ENCODE measurements around the gene HCST. TPM values are rescaled to one million over a fixed set of nuclear protein-coding genes. Genes with fewer than 3 reads are reported as not detected.

Gene HCST, protein sequence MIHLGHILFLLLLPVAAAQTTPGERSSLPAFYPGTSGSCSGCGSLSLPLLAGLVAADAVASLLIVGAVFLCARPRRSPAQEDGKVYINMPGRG
- 1.7 and 2.0 TPM in 2 replicates for total RNA-seq (2012; rRNA removed)

DNA sequence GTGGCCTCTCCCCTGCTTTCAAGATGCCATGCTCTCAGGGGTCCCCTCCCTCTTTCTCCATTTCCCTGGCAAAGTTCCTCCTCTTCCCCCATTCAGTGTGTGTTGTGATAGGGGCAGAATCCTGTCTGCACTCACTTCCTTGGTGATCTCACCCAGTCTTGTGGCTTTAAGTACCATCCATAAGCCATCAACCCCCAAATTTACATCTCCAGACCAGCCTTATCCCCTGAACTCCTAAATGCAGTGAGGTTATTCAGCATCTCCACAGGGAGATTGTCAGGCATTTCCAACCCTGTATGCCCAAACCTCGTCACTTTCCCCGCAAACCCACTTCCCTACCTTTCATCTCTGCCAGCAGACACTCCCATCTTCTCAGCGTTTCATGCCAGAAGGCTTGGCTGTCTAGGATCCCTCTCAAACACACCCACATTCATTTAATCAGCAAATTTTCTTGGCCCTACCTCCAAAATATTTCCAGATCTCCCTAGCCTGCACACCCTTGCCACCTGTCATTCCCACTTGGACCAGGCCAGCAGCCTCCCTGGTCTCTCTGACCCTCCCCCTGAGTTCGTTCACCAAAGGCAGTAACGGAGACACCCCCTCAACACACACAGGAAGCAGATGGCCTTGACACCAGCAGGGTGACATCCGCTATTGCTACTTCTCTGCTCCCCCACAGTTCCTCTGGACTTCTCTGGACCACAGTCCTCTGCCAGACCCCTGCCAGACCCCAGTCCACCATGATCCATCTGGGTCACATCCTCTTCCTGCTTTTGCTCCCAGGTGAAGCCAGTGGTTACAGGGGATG, at the start of gene HCST:
Gene HCST (plus strand): TSS at position 676 of the 808 bp plus-strand sequence. CDS start 65 bp downstream, at position 741.
- peak within 1 kb of the TSS; percentile 99 for H3K4me2 ChIP-seq (ENCODE audit: low read length)

DNA sequence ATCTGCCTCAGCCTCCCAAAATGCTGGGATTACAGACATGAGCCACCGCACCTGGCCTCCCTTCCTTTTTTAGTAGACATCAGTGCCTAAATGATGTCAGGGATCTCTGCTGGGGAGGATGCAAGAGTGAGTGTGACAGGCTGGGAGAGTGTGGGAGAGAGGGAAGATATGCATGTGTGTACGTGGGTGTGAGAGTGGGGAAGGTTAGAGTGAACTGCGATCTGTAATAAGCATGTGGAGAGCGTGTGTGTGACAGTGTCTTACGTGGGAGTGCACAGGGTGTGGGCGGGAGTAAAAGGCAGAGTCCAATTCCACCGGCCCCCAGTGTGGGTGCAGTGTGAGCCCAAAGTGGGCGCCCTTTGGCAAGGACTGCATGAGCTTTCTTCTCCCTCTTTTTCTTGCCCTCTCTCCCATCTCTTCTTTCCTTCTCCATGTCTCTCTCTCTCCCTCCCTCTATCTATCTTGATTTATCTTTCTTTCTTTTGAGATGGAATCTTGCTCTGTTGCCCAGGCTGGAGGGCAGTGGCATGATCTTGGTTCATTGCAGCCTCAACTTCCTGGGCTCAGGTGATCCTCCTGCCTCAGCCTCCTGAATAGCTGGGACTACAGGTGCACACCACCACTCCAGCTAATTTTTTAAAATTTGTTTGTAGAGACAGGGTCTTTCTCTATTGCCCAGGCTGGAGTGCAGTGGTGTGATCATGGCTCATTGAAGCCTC, 49.1 kb upstream of the HCST start:
- Histone ChIP-seq H3K9me3 (replicated peaks; ENCODE audit: low read length) (no peaks in the 10 kb centered on the region), H3K9ac (ENCODE audit: low read depth, low read length) (no peak overlapping the region), H3K4me3 (ENCODE audit: low read length) (no peak overlapping the region), H3K4me2 (ENCODE audit: low read length) (no peak overlapping the region), H3K27me3 (ENCODE audit: control insufficient read depth, insufficient read depth, low read length) (peaks cover 81% of the 10 kb centered on the region), H3K36me3 (ENCODE audit: insufficient read depth, low read length) (no peaks in the 10 kb centered on the region), H3K4me1 (ENCODE audit: control insufficient read depth, insufficient read depth, low read length) (peaks cover 3% of the 10 kb centered on the region)

More for the DNA sequence above, at the start of gene HCST:
- Histone ChIP-seq H3K4me1 (ENCODE audit: control insufficient read depth, insufficient read depth, low read length) (peaks cover 50% of the 10 kb centered on the region), H3K9ac (ENCODE audit: low read depth, low read length) (peak within 1 kb of the TSS; percentile 49), H3K36me3 (ENCODE audit: insufficient read depth, low read length) (peaks cover 6% of the 10 kb centered on the region), H3K27me3 (ENCODE audit: control insufficient read depth, insufficient read depth, low read length) (no peaks in the 10 kb centered on the region), H3K4me3 (ENCODE audit: low read length) (peak within 1 kb of the TSS; percentile 59), H3K9me3 (replicated peaks; ENCODE audit: low read length) (no peaks in the 10 kb centered on the region)

DNA sequence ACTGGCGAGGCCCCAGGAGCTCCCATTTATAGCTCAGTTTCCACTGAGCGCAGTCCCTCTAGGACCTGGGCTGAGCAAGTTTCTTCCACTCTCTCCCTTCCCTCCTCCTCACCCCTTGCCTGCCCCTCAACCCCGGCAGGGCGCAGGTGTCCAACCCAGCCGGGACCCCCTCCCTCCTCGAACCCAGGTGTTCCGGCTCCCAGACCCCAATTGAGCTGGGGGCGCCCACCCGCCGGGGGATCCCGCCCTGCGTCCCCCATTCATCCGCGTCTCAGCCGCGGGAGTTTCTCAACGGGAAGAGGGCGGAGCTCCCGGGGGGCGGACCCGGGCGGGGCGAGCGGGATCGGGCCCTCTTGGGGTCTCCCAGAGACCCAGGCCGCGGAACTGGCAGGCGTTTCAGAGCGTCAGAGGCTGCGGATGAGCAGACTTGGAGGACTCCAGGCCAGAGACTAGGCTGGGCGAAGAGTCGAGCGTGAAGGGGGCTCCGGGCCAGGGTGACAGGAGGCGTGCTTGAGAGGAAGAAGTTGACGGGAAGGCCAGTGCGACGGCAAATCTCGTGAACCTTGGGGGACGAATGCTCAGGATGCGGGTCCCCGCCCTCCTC, 45.7 kb upstream of the HCST start, which contains the start of gene KIRREL2:
Gene KIRREL2 (plus strand): TSS at position 366 of the 604 bp plus-strand sequence. CDS start 209 bp downstream, at position 575.
- H3K36me3 ChIP-seq (ENCODE audit: insufficient read depth, low read length), result no peaks in the 10 kb centered on the region
- H3K4me3 ChIP-seq (ENCODE audit: low read length), result peak within 1 kb of the TSS; percentile 64
- H3K4me1 ChIP-seq (ENCODE audit: control insufficient read depth, insufficient read depth, low read length), result peaks cover 3% of the 10 kb centered on the region
- H3K9ac ChIP-seq (ENCODE audit: low read depth, low read length), result no peak within 1 kb of the TSS
- no peaks in the 10 kb centered on the region for H3K9me3 ChIP-seq (replicated peaks; ENCODE audit: low read length)
- H3K27me3 ChIP-seq (ENCODE audit: control insufficient read depth, insufficient read depth, low read length), result peaks cover 89% of the 10 kb centered on the region
- H3K4me2 ChIP-seq (ENCODE audit: low read length), result peak within 1 kb of the TSS; percentile 79

DNA sequence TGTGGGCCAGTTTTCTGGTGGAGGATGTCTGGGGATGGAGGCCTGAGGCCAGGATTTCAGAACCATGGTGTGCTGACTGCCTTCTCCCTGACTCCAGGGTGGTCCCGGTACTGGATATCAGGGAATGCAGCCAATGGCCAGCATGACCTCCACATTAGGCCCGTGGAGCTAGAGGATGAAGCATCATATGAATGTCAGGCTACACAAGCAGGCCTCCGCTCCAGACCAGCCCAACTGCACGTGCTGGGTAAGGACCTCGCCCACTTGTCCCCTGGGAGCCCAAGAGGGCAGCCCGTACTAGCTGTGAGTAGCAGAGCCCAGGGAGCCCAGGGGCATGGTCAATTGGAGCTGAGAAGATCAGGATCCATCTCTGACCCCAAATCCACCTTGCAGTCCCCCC, 44.0 kb upstream of the HCST start:
- Histone ChIP-seq H3K36me3 (ENCODE audit: insufficient read depth, low read length) (no peaks in the 10 kb centered on the region), H3K4me3 (ENCODE audit: low read length) (no peak overlapping the region), H3K4me2 (ENCODE audit: low read length) (no peak overlapping the region), H3K27me3 (ENCODE audit: control insufficient read depth, insufficient read depth, low read length) (peaks cover 88% of the 10 kb centered on the region), H3K4me1 (ENCODE audit: control insufficient read depth, insufficient read depth, low read length) (peaks cover 3% of the 10 kb centered on the region), H3K9ac (ENCODE audit: low read depth, low read length) (no peak overlapping the region), H3K9me3 (replicated peaks; ENCODE audit: low read length) (no peaks in the 10 kb centered on the region)

DNA sequence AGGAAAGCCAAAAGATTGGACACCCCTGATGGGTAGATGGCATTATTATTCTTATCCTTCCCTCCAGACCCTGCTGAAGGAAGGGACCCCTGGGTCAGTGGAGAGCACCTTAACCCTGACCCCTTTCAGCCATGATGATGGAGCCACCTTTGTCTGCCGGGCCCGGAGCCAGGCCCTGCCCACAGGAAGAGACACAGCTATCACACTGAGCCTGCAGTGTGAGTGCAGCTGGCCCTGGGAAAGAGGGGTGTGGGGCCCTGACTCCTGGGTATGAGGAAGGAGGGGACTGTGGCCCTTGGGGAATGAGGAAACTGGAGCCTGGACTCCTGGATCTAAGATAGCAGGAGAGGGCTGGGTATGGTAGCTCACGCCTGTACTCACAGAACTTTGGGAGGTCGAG, 42.9 kb upstream of the HCST start:
- no peaks in the 10 kb centered on the region for H3K36me3 ChIP-seq (ENCODE audit: insufficient read depth, low read length)
- H3K4me2 ChIP-seq (ENCODE audit: low read length), result no peak overlapping the region
- peaks cover 3% of the 10 kb centered on the region for H3K4me1 ChIP-seq (ENCODE audit: control insufficient read depth, insufficient read depth, low read length)
- H3K27me3 ChIP-seq (ENCODE audit: control insufficient read depth, insufficient read depth, low read length), result peaks cover 89% of the 10 kb centered on the region
- no peak overlapping the region for H3K9ac ChIP-seq (ENCODE audit: low read depth, low read length)
- H3K4me3 ChIP-seq (ENCODE audit: low read length), result no peak overlapping the region
- H3K9me3 ChIP-seq (replicated peaks; ENCODE audit: low read length), result no peaks in the 10 kb centered on the region

DNA sequence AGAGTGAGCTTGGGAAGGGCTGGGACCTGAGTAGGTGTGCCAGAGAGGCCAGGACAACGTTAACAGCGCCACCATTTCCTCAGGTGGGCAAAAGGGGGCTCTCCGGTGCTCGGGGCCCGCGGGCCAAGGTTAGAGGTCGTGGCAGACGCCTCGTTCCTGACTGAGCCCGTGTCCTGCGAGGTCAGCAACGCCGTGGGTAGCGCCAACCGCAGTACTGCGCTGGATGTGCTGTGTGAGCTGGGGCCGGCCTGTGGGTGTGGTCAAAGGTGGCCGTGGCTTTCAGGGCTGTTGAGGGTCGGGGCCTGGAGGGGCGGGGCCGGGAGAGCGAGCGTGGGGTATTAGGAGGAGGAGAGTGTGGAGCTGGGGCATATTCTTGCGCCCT, 41.9 kb upstream of the HCST start:
- peaks cover 85% of the 10 kb centered on the region for H3K27me3 ChIP-seq (ENCODE audit: control insufficient read depth, insufficient read depth, low read length)
- H3K9ac ChIP-seq (ENCODE audit: low read depth, low read length), result no peak overlapping the region
- H3K9me3 ChIP-seq (replicated peaks; ENCODE audit: low read length), result no peaks in the 10 kb centered on the region
- H3K4me3 ChIP-seq (ENCODE audit: low read length), result no peak overlapping the region
- H3K4me2 ChIP-seq (ENCODE audit: low read length), result no peak overlapping the region
- no peaks in the 10 kb centered on the region for H3K36me3 ChIP-seq (ENCODE audit: insufficient read depth, low read length)
- H3K4me1 ChIP-seq (ENCODE audit: control insufficient read depth, insufficient read depth, low read length), result peaks cover 3% of the 10 kb centered on the region

DNA sequence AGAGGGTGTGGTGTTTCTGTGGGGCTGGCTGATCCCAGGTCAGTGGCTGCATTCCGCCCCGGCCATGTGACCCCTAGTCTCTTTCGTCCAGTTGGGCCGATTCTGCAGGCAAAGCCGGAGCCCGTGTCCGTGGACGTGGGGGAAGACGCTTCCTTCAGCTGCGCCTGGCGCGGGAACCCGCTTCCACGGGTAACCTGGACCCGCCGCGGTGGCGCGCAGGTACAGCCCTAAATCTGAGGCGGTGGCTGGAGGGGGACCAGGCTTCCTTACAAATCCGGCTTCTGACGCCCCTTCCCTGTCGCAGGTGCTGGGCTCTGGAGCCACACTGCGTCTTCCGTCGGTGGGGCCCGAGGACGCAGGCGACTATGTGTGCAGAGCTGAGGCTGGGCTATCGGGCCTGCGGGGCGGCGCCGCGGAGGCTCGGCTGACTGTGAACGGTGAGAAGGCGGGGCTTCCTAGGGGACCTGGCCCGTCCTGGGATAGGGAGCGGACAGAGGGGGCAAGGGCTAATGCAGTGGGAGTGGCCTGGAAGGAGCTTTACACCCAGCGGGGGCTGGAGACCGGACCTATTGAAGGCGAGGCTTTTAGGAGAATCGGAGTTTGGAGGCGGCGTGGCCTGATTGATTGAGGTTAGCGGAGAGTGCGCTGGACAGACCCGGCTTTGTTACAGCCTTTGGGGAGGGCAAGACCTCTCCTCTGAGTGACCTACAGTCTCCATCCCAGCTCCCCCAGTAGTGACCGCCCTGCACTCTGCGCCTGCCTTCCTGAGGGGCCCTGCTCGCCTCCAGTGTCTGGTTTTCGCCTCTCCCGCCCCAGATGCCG, 41.3 kb upstream of the HCST start:
- no peaks in the 10 kb centered on the region for H3K9me3 ChIP-seq (replicated peaks; ENCODE audit: low read length)
- H3K4me3 ChIP-seq (ENCODE audit: low read length), result no peak overlapping the region
- H3K4me2 ChIP-seq (ENCODE audit: low read length), result no peak overlapping the region
- H3K4me1 ChIP-seq (ENCODE audit: control insufficient read depth, insufficient read depth, low read length), result peaks cover 3% of the 10 kb centered on the region
- H3K36me3 ChIP-seq (ENCODE audit: insufficient read depth, low read length), result no peaks in the 10 kb centered on the region
- peaks cover 86% of the 10 kb centered on the region for H3K27me3 ChIP-seq (ENCODE audit: control insufficient read depth, insufficient read depth, low read length)
- H3K9ac ChIP-seq (ENCODE audit: low read depth, low read length), result no peak overlapping the region

DNA sequence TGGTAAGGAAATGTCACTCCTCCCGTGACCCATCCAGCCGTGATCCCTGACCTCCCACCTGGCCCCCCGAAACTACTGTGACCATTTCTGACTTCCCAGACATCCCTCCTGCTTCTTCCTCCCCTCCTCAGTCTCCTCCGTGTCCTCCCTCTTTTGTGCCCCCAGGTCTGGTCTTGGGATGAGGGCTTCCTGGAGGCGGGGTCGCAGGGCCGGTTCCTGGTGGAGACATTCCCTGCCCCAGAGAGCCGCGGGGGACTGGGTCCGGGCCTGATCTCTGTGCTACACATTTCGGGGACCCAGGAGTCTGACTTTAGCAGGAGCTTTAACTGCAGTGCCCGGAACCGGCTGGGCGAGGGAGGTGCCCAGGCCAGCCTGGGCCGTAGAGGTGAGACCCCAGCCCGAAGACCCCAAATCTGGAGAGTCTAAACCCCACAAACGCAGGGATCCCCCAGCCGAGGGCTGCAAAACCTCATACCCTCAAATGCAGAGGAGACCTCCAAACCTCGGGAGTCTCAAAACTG, 40.6 kb upstream of the HCST start:
- Histone ChIP-seq H3K9me3 (replicated peaks; ENCODE audit: low read length) (no peaks in the 10 kb centered on the region), H3K4me2 (ENCODE audit: low read length) (no peak overlapping the region), H3K4me3 (ENCODE audit: low read length) (no peak overlapping the region), H3K36me3 (ENCODE audit: insufficient read depth, low read length) (no peaks in the 10 kb centered on the region), H3K27me3 (ENCODE audit: control insufficient read depth, insufficient read depth, low read length) (peaks cover 84% of the 10 kb centered on the region), H3K9ac (ENCODE audit: low read depth, low read length) (no peak overlapping the region), H3K4me1 (ENCODE audit: control insufficient read depth, insufficient read depth, low read length) (peaks cover 3% of the 10 kb centered on the region)

DNA sequence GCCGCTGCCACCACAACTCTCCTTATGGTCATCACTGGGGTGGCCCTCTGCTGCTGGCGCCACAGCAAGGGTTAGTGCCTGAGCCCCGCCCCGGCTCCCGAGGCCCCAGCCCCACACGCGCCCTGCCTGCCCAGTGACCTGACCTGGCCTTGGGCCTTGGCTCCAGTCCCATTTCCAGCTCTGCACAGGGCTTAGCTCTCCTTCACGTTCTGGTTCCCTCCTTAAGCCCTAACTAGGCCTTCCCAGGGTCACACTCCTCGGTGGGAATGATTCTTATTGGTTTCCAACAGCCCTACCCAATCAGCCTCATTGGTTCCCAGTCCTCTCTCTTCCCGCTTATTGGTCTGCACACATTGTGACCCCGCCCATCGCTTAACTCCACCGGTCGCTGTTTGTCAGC, 39.8 kb upstream of the HCST start:
- Histone ChIP-seq H3K4me1 (ENCODE audit: control insufficient read depth, insufficient read depth, low read length) (no peaks in the 10 kb centered on the region), H3K9ac (ENCODE audit: low read depth, low read length) (no peak overlapping the region), H3K9me3 (replicated peaks; ENCODE audit: low read length) (no peaks in the 10 kb centered on the region), H3K4me3 (ENCODE audit: low read length) (no peak overlapping the region), H3K27me3 (ENCODE audit: control insufficient read depth, insufficient read depth, low read length) (peaks cover 77% of the 10 kb centered on the region), H3K36me3 (ENCODE audit: insufficient read depth, low read length) (no peaks in the 10 kb centered on the region), H3K4me2 (ENCODE audit: low read length) (no peak overlapping the region)

DNA sequence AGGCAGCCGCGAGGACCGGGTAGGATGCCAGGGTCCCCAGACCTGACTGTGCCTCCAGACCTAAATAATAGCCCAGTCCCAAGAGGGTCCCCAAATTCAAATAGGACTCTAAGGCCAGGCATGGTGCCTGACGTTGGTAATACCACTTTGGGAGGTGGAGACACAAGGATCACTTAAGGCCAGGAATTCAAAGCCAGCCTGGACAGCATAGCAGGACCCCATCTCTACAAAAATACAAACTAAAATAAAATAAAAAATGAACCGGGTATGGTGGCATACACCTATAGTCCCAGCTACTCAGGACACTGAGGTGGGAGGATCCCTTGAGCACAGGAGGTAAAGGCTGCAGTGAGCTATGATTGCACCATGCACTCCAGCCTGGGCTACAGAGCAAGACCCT, 39.3 kb upstream of the HCST start:
- Histone ChIP-seq H3K9me3 (replicated peaks; ENCODE audit: low read length) (no peaks in the 10 kb centered on the region), H3K27me3 (ENCODE audit: control insufficient read depth, insufficient read depth, low read length) (peaks cover 77% of the 10 kb centered on the region)

More for the DNA sequence above, 39.3 kb upstream of the HCST start:
- Histone ChIP-seq H3K4me1 (ENCODE audit: control insufficient read depth, insufficient read depth, low read length) (no peaks in the 10 kb centered on the region), H3K4me3 (ENCODE audit: low read length) (no peak overlapping the region), H3K4me2 (ENCODE audit: low read length) (no peak overlapping the region), H3K9ac (ENCODE audit: low read depth, low read length) (no peak overlapping the region), H3K36me3 (ENCODE audit: insufficient read depth, low read length) (no peaks in the 10 kb centered on the region)
